HG03571 (cell line): Measurements from ENCODE around the gene RELN.

Experiments used
- ATAC-seq: cut with Tn5 transposase; IDR thresholded peaks from one replicate; pipeline ENCODE4 v1.9.1; 2021; ENCODE audit not compliant: unreplicated experiment

Gene RELN

DNA sequence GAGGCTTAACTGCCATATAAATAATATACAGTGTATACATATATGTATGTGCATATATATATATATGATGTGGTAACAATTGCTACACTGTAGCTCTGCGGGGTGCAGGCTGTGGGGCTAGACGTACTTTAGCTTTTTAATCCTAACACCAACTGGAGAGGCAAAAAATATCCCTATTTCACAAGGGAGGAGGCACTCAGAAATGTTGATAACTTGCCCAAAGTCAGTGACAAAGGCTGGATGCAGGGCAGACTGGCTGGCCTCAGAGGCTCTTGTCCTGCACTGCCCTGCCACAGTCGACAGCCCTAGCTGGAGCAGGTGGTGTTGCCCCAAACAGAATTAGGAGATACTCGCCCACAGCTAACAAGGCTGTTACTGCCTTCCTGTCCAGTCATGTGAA, 1.5 kb upstream of the RELN start:
- ATAC-seq: no peak

DNA sequence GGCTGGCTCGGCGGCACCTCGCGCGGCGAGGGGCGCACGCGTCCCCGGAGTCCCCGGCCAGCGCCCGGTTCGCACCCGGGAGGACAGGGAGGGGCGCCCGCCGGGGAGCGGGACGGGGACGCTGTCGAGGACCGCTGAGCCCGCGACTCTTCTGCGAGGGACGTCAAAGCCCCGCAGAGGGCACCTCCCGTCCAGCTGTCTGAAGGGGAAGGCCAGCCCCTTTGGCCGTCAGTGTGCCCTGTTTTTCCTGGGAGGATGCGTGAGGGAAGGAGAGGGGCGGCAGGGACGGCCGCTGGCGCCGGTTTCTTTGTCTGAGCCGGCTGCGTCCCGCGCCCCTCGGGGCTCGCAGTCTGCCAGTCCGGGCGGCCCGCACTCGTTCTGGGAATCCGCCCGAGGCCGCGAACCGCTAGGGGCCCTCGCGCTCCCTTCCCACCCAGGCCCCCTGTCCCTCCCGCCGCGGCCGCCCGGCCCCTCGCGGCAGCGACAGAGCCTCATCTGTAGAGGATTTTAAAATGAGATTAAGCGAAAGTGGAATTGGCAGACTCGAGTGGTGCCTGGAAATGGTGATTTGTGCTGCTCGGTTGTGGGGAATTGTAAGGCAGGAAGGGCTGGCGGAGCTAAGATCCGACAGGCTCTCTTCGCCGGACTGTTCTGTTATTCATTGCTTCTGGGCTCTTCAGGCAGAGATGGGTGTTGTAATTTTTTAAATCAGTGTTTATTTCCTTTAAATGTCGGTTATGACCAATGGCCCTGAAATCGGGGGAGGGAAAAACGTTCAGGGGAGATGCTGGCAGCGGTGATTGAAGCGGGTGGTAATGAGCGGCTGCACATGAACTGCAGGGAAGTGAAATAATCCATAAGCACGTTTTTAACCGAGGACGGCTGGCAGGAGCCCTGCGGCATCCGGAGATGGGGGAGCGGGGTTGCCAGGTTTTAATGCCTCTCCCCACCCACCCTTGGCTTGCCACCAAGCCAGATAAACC, 618 bp upstream of the RELN start:
- ATAC-seq: no peak

DNA sequence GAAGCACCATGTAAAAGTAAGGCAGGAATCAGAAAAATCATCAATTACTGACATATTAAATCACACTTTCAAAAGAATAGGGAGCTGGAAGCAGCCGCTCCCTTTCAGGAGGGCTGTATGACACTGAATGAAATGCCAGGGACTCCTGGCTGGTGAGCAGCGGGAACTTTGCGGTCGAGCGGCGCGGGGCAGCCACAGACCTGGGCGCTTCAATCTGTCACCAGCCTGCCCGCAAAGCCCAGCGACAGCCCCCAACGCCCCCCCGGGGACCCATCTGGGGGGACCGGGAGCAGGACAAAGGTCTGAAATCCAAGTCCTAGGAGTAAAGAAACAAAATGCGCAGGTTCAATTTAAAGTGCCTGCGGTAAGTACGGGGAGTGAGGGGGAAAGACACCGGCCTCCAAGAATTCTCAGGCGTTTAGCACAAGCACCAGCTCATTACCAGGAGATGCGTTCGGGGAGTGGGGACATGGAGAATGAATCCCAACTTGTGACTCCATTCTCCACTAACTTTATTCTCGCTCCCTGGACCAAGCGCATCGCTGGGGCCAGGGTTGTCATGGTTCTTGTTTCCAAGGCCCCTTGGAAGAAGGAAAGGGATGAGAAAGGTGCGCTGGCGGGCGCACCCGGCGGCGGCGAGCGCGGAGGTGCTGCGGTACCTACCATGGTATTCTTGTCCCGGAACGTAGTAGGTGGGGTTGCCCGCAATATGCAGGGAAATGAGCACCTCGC, 824 bp downstream of the RELN start:
- no peak for ATAC-seq

DNA sequence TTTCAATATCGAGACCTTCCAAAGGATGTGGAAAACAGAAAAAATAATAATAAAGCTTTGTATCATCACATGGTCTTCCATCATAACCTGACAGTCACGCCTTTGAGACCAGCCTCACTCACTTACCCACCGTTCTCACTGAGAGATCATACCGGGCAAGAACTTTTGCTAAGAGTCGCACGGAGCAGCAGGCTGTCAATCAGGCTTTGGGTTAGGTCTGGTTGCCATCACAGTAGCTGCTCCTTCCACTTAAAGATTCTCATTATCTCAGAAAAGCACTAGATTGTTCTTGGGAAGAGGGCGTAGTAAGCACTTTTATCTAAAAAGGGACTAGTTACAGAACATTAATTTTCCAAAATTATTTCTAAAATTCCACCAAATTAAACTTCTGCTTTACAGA, 2.0 kb downstream of the RELN start:
- ATAC-seq: no peak

DNA sequence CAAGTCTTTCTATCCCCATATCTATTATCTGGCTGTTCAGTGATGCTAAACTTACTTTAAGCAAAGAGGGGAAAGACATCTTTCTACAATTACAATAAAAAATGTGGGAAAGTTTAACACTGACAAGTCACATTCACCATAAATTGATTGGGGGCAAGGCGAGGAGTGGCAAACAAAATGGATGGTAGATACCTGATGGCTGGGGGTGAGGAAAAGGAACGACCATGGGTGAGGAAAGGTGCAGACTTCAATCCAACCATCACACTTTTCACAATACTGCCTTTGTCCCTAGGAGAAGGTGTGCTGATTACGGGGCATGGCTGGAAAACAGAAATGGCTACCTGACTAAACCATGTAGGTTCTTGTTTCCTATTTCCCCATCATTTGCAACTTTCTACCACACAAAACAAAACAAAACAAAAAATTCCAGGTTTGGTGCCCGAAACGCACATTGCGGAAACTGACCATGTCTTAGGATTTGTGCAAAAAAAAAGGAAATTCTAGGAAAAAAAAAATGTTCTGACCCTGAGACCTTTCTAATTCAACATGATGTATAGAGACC, 3.8 kb downstream of the RELN start:
- no peak for ATAC-seq

DNA sequence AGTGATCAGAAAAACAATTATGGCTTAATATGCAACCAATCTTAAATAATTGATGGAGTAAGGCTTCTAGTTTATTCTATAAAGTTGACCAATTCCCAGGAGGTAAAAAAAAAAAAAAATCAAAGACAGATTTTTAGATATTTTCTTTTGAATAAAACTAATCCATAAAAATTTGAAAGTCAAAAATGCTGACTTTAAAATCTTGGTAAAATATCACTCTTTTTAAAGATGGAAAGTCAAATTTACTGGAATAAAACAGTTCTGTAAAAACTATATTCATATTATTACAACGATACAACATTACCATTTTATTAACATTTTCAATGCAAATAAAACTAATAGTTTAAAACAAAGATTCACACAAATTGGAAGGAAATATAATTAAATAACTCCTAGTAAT, 5.4 kb downstream of the RELN start:
- ATAC-seq: no peak

DNA sequence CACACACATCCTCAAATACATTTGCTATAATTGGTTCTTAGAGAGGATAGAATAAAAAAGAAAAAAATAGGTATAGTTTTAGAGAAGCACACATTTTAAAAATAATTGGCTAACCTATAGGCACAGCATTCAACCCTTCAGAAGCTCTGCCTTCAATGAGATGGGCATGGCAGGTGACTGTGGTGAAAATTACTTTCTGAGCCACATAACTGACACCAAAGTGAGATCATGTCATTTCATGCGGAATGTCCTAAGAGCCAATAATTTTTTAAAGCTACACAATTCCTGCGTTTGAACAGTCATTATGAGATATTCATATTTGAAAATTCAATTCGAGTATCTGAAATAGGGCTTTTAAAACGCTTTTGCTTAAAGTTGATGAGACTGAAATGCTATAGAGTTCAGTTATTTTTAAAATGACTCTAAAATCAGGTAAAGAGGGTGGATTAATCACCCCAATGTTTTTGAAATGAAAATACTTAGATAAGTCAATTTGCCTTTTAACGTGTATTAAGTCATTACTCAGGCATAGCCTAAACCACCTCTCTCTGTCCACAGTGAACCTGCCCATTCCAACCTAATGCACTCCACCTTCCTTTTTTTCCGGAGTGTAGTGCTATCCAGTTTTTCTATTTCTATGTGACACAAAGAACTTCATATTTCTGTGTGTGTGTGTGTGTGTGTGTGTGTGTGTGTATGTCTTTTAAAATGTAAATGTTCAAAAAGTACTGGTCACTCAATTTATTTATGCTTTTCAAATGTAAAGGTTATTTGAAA, 6.1 kb downstream of the RELN start:
- ATAC-seq: no peak

DNA sequence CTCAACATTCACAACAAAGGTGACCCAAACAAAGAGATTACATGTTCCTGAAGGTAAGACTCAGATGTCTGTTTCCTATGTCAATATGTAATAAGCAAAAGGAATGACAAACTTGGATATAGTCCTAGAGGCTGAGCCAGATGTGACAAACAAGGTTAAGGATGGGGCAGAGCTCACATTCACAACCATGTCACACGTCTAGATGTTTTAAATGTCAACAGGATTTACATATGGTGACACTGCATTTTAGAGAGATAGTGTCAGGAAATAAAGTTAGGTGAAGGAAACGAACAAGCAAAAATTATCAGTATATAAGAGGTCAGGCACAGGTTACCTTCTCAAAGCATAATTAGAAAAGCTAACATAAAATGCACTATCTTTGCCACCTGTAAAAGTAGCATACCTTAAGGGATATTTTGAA, 8.4 kb downstream of the RELN start:
- ATAC-seq: no peak

DNA sequence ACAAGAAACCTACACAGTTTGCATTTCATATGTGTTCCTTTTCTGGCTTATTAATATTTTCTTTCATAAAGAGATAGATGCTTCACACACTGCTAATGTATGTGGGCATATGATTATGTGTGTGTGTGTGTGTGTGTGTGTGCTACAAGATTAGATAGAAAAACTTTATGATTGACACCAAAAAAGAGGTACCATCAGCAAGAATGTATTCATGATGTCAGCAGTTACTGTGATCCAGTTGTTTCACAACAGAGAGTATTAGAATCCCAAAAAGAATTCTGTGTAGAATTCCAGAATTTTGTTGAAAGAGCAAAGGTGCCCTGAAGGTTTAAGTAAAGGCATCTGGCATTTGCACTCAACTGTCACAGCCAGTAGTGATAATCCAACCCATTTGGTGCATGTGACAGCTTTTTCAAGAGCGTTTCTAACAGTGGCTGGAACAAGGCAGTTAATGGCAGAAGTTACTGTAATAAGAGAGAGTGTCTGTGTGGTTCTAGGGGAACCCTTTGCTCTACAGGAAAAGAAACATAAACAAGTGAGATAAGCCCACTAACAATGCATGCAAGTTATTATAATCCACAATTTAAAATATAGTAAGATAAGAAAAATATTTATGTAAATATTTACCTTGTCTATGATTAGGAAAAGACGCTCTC, 16.6 kb downstream of the RELN start:
- ATAC-seq: no peak

DNA sequence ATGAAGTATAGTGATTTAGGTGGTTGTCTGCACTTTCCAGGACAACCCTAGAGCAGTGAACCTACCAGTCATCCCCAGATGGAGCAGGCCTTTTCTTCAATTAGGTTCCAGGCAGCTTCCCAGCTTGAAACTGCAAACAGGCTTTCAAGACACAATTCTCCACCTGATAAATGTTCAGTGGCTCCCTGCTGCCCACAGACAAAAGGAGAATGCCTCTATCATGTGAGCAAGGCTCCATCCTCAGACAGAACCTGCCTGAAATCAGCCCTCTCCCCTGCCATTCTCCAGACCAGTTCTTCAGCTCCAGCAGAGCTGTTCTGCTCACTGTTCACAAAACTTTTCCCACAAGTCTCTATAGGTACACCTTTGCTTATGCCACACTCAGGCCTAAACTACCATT, 22.1 kb downstream of the RELN start:
- no peak for ATAC-seq

DNA sequence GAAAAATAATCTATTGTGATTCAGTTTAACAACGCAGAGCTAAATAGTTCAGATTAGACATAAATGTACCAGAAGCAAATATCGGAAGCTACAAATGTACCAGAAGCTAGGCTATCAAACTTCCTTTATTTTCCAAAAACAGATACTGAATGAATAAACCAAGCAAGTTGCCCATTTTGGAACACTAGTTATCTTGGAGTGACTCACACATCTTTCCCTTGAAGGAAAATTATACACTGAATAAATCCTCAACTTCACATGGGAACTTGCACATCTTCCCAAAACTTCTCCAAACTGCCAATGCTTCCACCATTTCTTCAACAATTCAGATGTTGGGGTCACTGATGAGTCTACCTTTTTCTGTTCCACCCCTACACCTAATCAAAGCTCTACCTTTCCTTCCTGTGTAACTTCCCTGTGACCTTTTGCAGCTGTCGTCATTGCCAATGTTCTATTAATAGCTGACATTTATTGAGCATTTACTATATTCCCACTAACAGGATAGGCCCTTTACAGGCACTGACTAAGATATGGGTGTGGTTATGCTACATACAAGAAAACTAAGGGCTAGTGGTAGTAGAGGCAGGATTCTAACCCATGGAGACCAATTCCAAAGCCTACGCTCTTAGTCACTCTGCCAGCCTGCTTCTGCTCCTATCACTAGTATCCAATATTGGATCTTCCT, 22.7 kb downstream of the RELN start:
- ATAC-seq: no peak

DNA sequence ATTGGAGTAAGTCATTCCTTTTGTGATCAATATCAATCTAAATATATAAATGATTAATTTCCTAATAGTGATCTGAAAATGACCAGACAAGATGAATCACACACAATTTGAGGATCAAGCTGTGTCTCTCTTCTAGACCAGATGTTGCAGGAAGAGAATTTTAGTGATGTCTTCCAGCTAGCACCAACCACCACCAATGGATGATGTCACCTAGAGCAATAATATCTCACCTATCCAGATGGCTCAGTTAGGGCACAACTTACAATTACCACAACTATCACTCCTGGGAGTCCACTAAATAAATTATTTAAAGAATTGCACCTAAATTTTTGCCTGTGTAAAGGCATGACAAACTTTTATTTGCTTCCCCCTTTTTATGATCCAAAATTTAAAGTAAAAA, 25.2 kb downstream of the RELN start:
- ATAC-seq: no peak

DNA sequence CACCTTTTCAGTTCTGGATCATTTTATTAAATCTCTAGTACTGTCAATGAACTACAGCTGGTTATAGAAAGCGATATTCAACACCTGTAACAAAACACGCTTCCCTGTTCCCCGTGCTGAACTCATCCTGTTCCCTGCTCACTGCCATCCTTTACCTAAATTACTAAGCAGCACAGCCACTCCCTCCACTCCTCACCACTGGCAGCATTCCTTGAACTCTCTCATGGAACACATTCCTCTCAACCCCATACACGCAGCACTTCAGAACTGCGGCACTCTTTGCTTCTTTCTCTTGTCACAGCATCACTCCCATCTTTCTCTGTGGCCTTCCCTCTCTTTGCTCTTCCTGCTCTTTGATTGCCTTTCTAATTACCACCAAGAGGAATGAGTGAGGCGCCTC, 27.4 kb downstream of the RELN start:
- ATAC-seq: no peak

DNA sequence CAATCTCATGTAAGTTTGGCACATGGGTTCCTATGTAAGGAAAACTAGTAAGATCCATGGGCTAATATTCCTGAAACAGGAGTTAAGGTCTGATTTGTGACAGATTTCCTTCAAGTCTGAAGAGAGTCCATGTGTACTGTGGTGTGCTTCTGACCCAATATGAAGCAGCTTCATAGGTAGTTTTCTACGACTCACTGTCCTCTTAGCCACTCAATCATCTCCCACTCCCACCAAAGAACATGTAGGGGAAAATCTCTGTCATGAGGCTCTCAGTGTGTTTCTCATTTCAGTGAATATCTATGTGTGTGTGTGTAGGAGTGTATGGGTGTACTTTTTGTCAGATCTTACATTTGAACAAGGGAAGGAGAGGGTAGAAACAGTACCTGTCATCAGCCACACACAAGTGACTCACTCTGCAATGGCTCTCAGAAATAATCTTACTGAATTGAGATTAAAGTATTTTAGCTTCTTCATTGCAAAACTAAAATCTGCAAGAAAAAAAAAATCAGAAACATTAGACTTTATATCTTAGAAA, 31.1 kb downstream of the RELN start:
- no peak for ATAC-seq

DNA sequence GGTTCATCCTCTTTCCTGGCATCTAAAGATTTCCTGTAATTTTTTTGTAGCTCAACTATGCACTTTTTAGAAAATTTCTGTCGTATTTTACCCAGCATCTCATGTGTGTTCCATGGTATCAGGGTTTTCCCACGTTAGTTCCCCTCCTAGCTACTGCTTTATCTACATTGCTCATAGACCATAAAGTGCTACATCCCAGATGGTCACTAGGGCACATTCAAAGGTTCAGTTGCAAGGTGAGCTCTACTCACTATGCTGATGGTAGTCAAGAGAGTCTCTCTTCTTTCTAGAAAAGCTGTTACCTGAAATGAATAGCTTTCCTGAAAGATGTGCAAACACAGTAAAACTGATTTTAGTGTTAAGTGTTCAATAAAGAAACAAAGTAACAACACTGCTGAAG, 33.5 kb downstream of the RELN start:
- no peak for ATAC-seq

DNA sequence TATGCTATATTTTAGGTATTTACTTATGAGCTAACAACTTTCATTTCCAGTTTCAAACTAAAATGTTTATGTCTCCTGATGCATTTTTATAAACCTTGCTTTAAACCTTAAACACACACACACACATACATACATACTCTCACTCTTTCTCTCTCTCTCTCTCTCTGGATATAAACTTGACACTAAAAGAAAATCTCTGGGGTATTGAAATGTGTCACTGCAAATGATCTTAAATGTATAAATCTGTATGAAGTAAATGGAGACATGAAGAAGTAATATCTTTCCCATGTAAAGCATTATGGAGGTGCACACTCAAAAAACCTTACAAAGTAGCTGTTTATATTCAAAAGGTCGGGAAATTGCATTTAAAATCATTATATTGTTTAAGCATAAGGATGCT, 37.0 kb downstream of the RELN start:
- ATAC-seq: no peak

DNA sequence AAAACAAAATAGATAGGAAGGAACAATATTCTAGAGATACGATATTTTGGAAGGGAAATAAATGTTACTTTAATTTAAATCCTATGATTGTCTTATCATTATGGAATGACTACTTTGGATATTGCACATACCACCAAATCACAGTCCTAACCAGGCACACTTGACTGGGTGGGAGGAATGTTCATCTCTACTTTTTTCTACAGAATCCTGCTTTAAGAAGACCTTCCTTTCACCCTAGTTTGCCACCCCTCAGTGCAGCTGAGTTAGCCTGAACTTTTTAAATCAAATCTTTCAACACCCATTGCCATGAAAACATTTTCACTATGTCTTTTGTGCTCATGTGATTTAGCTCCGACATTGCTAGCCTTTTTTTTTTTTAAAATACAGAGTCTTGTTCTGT, 38.1 kb downstream of the RELN start:
- ATAC-seq: no peak

DNA sequence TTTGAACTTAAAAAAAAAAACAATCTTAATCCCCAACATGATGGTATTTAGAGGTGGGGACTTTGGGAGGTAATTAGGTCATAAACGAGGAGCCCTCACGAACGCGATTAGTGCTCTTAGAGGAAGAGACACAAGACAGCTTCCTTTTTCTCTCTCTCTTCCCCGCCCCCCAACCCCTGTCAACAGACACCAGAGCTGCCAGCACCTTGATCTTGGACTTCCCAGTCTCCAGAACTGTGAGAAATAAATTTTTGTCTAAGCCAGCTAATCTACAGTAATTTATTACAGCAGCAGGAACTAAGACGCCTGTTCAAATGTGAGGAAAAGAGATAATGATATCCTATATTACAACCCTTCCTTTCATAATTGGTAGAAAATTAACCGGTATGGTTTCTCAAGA, 40.1 kb downstream of the RELN start:
- no peak for ATAC-seq

DNA sequence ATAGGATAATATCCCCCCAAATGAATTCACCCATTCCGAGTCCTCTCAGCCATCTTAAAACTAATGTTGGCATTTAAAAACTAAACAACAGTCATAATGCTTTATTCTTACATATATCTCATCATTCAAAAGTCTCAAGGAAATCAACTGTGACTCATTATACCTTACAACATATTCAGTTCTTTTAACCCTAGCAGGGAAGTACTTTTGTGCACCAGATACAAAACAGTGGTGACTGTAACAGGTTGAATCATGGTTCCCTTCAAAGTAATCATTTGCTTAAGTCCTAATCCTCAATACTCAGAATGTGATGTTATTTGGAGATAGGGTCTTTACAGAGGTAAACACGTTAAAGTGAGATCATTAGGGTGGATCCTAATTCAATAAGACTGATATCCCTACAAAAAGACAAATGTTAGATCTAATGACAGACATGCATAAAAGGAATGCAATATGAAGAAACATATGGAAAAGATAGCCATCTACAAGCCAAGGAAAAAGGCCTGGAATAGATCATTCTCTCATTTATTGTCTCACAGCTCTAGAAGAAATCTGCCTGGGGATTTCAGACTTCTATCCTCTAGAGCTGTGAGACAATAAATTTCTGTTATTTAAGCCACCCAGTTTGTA, 42.3 kb downstream of the RELN start:
- ATAC-seq: no peak
